Epithelial cell of prostate (primary cell): ENCODE results near the gene CCDC71L.
A peak's percentile ranks its signal among the peaks of the same experiment; 100 is the strongest.

Source experiments
- DNase-seq: peaks from one replicate; pipeline ENCODE4 v3.0.0-alpha.2; 2011; ENCODE audit warnings: low read depth, low spot score
- H3K27ac ChIP-seq: fragments of 450-650 bp; 2 replicates; pipeline ENCODE4 v1.5.1; 2017; ENCODE audit warnings: mild to moderate bottlenecking

The CCDC71L gene

DNA sequence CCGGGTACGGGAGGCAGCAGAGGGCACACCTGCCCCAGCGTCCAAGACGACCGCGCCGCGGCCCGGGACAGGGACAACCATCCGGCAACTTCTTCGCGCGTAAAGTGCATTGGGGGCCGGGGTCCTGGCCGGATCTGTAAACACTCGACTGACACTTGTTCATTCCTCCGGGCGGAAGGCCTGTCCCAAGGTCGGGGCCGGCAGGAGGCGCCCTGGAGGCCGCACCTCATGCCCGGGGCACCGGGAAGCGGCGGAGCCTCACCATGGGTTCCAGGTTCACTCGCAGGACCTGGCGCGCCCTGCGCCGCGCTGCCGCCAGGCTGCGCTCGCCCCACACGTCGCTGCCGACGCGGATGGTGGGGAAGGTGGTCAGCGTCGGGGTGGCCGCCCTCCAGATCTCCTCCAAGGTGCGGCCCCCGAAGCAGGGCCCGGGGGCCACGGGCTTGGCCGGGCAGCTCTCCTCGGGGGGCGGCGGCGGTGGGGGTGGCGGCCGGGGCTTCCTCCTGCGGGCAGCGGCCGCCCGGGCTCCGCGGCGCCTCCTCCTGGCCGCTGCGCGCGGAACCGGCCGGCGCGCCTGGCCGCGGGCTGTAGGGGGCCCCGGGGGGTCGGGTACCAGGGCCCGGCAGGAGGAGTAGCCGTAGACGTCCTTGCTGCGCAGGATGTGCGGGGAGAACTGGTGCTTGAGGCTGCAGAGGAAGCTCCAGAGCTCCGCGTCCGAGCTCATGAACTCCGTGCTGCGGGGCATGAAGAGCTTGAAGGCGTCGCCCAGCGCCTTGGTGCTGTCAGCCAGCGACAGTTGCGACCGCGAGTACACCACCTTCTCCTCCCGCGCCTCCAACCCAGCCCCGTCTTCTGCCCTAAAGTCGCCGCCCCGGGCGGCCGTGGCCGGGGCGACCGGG is 746 bp downstream of the CCDC71L start:
- no peak for DNase-seq
- H3K27ac ChIP-seq: peak overlapping the region; percentile 80

DNA sequence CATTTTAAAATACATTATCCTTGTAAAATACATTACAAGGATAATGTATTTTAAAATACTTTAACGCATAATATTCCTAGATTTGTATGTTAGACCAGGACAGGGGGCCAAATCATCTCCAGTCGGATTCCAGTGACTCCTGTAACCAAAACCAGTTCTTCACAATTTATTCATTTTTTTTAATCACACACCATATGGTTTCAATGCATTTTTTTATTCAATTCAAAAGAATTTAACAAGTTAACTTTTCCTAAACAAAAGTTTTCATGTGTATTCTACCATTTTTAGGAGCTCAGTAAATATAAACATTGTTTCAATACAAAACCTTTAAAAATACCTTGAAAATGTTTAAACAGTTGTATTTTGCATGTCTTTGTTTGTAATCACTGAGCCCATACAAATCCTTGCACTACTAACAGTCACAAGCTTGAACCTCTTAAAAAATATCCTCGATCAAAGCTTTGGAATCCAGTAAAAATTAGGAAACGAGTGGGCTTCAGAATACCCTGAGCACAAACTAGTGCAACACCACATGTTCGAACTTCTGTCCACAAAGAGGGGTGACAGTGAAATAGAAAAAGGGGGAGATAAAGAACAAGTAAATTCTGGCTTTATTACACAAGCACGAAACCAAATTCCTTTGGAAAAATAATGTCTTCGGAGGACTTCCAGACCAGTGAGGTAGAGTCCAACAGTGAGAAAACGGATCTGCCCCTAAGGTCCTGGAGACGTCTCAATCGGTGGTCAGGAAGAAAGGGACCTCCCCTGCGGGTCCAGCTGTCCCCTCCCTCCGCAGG is 1.6 kb downstream of the CCDC71L start:
- no peak for DNase-seq
- peak overlapping the region; percentile 80 for H3K27ac ChIP-seq

DNA sequence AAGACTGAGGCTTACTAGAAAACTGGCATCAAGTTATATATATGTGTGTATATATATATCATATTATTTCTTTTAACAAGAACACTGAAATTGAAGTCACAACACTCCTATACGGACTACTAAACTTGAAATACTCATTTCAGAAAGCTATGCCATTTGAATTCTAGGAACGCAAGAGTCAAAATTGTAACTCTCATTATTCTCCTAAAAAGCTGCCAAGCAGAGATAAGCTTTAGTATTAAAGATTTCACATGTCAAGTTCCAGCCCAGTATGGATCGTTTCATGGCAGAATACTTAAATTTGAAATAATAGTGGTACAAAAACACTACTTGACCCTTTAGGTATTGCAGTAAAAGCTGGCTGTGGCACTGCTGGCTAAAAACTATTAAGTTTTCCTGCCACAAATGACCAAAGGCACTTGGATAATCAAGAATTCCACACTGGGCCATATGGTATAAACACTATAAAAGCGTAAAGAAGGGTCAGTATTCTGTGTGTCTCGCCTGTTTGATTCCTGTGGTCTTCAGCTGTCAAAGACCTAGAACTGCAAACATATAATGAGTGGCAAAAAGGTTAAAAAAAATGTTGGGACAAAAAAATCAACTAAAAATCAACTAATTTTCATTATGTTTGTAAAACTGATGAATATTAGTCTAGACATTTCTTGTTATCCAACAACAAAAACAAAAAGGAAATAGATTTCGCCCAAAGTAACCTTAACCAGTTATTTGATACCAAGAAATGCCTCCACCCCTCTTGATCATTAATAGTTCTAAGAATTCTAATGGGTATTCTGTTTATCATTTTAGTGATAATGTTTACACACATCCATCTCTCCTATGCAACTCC is 2.4 kb downstream of the CCDC71L start:
- peak overlapping the region; percentile 80 for H3K27ac ChIP-seq
- no peak for DNase-seq

DNA sequence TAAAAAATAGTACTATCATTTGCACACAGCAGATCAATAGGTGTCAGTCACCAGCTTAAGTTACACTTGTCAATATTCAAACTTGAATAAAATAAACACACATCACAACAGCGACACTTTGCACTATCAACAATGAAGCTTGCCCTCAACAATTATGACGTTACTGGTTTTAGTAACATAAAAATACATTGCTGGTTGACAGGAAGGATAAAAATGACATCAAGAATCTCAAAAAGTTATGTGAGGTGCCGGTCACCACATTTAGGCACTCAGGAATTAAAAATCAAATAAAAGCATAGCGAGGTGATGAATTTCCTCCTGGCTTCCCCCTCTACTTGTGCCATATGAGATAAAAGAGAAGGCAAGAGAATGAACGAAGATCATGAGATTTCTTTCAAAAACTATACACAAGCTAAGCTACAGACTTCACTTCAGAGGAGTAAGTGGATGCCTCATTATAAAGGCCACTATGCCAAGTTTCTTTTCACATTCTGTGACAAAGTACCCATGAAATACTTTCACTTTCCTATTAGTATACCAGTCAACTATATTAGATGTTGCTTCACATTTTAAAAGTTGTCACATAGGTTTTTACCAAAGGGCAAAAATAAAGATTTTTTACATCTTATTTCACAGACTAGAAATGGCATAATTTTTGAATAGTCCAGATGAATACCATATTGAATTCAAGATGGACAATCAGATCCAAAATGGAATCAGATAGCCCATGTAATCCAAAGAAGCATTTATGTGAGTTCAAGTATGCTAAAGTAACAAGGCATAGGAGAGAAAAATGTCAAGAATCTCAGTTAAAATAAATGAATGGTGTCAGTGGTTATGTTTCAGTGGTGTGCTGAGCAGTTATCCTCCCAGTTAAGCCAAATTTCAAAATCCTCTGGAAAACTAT is 3.6 kb downstream of the CCDC71L start:
- no peak for DNase-seq
- H3K27ac ChIP-seq: no peak overlapping the region

DNA sequence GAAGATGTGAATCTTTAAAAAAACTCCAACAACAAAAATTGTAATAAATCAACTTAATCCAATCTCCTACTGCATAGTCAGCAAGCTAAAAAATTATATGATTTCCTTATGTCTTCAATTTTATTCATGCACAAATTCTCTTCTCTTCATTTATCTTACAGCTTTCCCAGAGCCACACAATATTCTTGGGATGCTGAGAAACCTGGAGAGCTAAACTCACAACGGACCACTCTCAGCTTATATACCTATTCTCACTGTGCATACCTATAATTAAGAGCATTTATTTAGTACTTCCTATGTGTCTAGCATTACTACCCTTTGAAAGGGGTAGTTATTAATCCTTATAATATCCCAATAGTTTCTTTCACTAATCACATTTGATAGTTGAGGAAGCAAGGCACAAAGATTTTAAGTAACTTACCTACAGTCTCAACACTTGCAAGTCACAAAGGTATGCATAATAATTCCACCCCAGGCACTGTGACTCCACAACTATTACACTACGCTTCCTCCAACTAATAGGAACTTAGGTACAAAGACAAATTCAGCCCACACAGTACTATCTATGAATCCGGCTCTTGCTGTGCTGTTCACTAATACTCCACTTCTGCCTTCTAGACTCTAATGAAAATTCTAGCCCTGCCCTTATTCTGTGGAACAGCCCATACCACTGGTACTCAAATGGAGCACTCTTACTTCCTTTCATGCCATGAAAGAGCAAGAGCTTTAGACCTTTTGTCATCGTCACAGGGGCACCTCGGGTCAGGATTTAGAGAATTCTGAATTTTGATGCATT is 5.1 kb downstream of the CCDC71L start:
- DNase-seq: no peak
- no peak overlapping the region for H3K27ac ChIP-seq

DNA sequence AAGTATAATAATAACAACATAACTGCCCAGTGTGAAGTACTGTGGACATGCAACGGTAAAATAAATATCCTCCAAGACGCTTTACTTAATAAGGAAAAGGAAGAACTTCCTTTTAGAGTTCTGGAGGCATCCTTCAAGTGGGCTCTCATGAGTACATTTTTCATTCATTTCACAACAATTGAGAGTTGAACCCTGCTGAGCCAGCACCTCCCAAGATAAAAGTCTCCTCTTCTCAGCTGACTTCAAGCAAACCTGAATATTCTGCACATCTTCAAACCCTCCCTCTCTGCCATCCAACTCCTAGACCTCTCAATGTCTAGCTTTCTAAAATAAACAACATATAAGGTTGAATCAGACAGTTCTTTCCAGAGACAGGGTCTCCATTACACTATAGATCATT is 7.5 kb downstream of the CCDC71L start:
- H3K27ac ChIP-seq: no peak overlapping the region
- no peak for DNase-seq

DNA sequence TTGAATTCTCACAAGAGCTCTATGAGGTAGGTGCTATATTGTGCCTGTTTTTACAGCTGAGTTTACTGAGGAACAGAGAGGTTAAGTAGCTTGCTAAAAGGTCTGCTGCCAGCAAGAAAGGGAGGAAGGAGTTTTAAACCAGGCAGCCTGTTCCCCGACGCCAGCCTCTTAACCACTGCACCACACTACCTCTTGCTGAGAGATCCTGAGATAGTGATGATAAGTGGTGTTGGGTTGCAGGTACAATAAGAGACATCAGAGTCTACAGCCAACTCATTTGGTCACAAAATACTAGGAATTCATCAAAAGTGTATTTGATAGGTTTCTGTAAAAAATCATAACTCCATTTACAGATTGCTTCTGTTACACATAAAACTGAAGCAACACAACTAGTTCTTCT is 8.0 kb downstream of the CCDC71L start:
- no peak for DNase-seq
- H3K27ac ChIP-seq: no peak overlapping the region

DNA sequence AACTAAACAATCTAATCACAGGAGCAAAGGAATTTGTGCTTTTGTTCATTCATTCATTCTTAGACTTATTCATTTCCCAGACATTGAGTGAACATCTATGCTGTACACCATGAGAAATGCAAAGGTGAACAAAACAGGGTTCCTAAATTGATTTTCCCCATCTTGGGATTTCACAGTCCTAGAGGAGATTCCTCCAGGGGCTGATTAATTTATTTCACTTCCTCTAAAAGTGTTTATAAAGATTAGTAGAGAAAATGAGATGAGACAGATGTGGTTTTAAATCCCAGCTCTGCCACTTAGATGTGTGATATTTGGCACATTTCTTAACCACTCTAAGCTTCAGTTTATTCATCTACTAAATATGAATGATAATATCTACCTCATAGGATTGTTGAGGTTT is 8.9 kb downstream of the CCDC71L start:
- DNase-seq: no peak
- no peak overlapping the region for H3K27ac ChIP-seq

DNA sequence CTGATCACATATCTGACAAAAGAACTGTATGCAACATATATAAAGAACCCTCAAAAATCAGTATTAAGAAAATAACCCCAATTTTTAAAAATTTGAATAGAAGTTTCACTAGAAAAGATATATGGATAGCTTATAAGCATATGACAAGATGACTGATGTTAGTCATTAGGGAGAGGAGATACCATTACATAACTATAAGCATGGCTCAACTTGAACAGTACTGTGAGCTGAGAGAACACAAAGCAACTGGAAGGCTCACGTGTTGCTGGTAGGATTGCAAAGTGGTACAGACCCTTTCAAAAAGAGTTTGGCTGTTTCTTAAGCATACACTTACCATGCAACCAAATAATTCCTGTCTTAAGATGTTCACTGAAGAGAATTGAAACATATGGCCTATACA is 14.7 kb downstream of the CCDC71L start:
- no peak for DNase-seq

DNA sequence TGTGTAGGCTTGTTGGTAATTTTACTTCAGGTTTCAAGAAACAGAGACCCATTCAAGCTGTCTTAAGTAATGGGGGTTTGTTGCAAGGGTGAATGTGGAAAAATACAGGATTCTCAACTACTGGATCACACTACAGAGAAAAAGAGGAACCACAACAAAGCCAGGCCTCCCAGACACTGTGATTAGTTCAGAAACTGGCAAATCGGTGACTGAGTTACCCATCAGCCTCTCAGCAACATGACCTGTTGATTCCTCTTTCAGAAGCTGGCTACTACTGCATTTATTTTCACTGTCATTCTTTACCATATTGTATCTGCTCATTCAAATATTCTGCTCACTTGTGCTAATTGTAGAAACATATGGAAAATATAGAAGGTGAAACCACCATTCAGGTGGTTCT is 16.0 kb downstream of the CCDC71L start:
- DNase-seq: no peak
- H3K27ac ChIP-seq: no peak overlapping the region

More for the DNA sequence above, 14.7 kb downstream of the CCDC71L start:
- no peak overlapping the region for H3K27ac ChIP-seq

DNA sequence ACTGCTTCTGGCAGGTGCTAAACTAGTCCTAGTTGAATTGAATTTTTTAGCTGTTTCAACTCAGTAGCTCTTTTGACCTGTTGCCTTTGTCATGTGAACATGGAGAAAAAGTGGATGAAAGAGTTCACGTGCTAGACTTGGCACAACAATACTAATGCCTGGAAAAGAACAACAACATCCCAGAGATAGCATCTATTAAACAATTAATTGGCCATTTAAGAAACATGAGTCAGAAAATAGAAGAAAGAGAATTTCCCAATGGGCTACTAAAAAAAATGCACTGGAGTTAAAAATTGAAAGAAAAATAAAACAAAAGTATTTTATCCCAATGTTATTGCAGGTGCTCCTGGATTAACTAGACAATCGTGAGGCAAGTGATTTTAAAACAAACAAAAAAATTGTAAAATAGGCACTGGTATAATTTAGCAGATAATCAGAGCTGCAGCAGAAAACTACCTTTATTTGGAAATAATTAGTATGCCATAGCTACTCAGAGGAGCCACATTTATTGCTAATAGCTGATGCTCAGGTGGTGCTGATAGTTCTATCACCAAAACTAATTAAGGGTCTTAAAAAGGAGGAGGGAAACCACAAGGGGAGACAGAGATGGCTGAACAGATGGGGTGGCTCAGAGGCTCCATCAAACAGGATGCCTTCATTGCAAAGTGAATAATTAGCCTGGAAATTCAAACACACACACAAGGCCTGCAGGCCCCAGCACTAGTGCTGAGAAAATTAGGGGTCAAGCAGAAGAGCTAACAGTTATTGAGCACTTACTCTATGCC is 17.6 kb downstream of the CCDC71L start:
- no peak for DNase-seq
- no peak overlapping the region for H3K27ac ChIP-seq

DNA sequence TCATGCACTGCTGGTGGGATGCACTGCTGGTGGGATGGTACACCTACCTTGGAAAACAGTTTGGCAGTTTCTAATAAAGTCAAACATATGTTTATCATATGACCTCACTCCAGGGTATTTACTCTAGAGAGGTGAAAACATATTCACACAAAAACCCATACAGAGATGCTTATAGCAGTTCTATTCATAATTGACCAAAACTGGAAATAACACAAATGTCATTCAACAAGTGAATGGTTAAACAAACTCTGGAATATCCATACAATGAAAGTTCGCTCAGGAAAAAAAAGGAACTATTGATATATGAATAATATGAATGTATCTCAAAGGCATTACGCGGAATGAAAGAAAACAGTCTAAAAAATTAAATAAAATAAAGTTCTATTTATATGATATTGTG is 19.5 kb downstream of the CCDC71L start:
- DNase-seq: no peak
- no peak overlapping the region for H3K27ac ChIP-seq

DNA sequence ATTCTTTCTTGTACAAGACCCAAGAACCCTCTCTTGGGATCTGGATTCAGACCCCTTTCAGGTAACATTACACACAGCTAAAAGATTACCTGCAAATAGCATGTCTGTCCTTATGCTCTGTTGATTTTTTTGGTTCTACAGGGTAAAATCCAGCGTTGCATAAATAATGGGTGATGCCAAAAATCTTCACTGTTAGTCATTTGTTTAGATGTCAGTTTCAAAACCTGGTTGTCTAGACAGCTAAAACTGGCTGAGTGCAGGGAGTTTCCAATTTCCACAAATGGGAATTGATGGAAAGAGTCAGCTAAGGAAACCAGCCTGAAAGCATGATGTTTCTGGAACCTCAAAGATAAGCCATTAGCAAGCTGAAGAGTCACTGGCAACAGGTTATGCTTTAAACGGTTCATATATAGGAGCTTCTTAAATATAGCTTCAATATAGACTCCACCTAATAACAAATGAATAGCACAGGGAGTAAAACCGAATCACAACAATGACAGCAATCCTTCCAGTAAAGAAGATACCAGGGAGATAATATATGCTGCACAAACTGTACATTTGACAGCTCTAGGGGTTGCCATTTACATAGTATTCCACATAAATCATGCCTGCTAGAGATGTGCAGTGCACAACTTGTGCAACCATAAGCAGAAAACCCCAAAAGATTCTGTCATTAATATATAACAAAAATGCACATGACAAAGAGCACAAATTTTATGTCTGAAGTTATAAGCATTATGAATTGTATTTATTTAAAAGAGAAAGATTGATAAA is 20.4 kb downstream of the CCDC71L start:
- no peak for DNase-seq
- no peak overlapping the region for H3K27ac ChIP-seq

DNA sequence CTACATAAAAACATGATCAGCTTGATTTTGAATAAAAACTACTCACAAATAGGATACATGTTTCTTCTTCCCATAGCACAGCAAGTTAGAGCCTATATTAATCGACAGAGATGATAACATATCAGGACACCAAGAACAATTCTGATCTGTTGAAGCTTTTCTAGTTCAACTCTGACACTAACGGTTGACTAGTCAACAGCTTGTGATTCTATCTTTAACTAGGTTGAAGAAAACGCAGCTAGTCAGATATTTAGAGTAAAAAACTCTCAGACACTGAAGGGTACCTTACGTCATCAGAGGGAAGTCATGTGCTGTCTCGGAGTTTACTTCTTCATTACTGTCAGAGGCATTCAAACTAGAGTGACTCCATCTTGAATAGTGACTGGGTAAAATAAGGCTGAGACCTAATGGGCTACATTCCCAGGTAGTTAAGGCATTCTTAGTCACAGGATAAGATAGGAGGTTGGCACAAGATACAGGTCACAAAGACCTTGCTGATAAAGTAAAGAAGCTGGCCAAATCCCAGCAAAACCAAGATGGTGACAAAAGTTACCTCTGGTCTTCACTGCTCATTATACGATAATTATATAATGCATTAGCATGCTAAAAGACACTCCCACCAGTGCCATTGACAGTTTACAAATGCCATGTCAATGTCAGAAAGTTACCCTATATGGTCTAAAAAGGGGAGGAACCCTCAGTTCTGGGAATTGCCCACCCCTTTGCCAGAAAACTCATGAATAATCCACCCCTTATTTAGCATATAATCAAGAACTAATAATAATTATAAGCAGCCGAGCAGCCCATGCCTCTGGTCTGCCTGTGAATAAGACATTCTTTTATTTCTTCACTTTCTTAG is 21.3 kb downstream of the CCDC71L start:
- no peak for DNase-seq
- H3K27ac ChIP-seq: no peak overlapping the region

DNA sequence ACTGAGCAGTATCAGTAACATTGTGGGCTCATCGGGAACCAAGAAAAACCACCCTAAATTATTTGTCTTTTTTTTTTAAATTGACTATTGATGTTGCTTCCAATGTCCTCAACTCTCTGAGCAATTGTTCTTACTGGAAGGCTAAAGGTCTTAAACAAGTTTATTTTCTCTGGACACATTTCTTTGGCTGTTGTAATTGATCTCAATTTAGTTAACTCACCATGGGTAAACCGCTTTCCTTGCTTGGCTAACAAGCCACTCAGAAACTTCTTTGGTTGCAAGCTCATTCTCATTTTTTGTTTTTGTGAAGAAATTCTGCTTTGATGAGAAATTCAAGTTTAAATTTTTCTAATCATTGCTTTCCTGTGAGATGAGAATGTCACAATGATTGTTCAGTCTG is 25.5 kb downstream of the CCDC71L start:
- H3K27ac ChIP-seq: no peak overlapping the region
- DNase-seq: no peak

DNA sequence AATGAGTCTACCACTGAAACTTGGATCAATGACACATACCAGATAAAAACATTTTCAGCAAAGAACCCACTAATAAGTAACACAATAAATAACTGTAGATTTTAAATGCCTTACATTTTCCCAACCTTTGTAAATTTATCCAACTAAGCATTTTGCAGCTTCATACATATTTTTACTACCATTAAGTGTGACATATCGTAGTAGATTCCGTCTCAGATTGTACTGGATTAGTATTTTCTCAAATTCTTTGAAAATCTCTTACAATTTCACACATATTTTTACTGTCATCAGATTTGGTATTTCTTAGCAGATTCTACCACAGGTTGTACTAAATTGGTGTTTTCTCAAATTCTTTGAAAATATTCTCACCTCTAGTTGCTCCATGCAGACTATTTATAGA is 26.0 kb downstream of the CCDC71L start:
- no peak overlapping the region for H3K27ac ChIP-seq
- DNase-seq: no peak
